Stimulated activated naive CD8-positive, alpha-beta T cell treated with anti-CD3 and anti-CD28 coated beads, Interleukin-15, Interleukin-2, amounts not matched to agents 100 U/mL and 50 U/mL, for 24 hours (primary cell): Measurements from ENCODE around the gene UNC119B.

Source experiments
- ATAC-seq: fragments of 150-1000 bp; cut with Tn5 transposase; one replicate; pipeline ENCODE4 v1.10.0; 2021
- DNase-seq: peaks from one replicate; pipeline ENCODE4 v3.0.0; 2021

The UNC119B gene

GRCh38 chr12:120767071-120768024, 57.1 kb downstream of the UNC119B start:
- ATAC-seq (no peak), DNase-seq (no peak)

DNA sequence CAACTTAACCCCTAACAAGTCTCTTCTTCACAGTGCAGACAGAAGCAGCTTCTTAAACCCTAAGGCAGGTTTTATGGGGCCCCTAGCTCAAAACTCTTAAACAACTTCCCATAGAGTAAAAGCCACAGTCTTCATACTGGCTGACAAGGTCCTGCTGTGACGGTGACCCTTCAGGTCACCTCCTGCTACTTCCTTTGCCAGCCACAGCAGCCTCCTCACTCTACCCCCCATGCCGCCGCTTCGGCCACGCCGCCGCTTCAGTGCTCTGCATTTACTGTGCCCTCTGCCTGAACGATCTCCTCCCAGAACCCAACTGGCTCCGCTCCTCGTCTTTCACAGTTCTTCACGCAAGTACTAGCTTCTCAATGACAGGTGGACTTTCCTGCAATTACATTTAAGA, 60.8 kb downstream of the UNC119B start:
- no peak for DNase-seq
- ATAC-seq: no peak
